Muscle of leg (tissue), 11 donors: ENCODE data around the gene UTF1. TPM values are rescaled to one million over a fixed set of nuclear protein-coding genes. Genes with fewer than 3 reads are reported as not detected.

Experiments
- DNase-seq: peaks from one replicate; pipeline ENCODE4 v3.0.0; 2013
- H3K27ac ChIP-seq: one replicate; pipeline ENCODE4 v1.5.1; 2013; ENCODE audit warnings: mild to moderate bottlenecking, low read length, control low read depth
- H3K27me3 ChIP-seq: one replicate; pipeline ENCODE4 v1.6.1; 2013; ENCODE audit warnings: low read length; ENCODE audit not compliant: control insufficient read depth, insufficient read depth
- H3K36me3 ChIP-seq: one replicate; pipeline ENCODE4 v1.6.1; 2013; ENCODE audit warnings: low read length; ENCODE audit not compliant: control insufficient read depth, insufficient read depth
- H3K4me1 ChIP-seq: one replicate; pipeline ENCODE4 v1.6.1; 2013; ENCODE audit warnings: low read length; ENCODE audit not compliant: control insufficient read depth, insufficient read depth
- H3K4me3 ChIP-seq: one replicate; pipeline ENCODE4 v1.5.1; 2013; ENCODE audit warnings: low read length, control low read depth
- H3K9me3 ChIP-seq: replicated peaks from 2 replicates; pipeline ENCODE4 v1.6.1; 2013; ENCODE audit warnings: low read depth, low read length; ENCODE audit not compliant: control insufficient read depth
- WGBS: methylation state at CpG from one replicate; pipeline ENCODE4 v1.1.5; 2013; ENCODE audit warnings: missing lambda C conversion rate; ENCODE audit not compliant: insufficient coverage; 5-methylcytosine and 5-hydroxymethylcytosine counted together
- polyA plus RNA-seq, 8 donors: library from polyadenylated mRNA; unstranded; fragments of 120-200 nt; gene quantifications; one replicate each; pipeline versions ENCODE4 v1.2.1 to v1.2.3, GENCODE V29; 2013; ENCODE audit warnings: inconsistent platforms in 1 of 8, low replicate concordance in 1 of 8; ENCODE audit not compliant: insufficient read length in 8 of 8, insufficient read depth in 1 of 8
- total RNA-seq: library from RNA; stranded (reverse); fragments of 120-200 nt; gene quantifications from one replicate; pipeline ENCODE4 v1.2.4, GENCODE V29; 2013

Gene UTF1
- total and polyA plus RNA-seq, 9 donors: not detected

DNA sequence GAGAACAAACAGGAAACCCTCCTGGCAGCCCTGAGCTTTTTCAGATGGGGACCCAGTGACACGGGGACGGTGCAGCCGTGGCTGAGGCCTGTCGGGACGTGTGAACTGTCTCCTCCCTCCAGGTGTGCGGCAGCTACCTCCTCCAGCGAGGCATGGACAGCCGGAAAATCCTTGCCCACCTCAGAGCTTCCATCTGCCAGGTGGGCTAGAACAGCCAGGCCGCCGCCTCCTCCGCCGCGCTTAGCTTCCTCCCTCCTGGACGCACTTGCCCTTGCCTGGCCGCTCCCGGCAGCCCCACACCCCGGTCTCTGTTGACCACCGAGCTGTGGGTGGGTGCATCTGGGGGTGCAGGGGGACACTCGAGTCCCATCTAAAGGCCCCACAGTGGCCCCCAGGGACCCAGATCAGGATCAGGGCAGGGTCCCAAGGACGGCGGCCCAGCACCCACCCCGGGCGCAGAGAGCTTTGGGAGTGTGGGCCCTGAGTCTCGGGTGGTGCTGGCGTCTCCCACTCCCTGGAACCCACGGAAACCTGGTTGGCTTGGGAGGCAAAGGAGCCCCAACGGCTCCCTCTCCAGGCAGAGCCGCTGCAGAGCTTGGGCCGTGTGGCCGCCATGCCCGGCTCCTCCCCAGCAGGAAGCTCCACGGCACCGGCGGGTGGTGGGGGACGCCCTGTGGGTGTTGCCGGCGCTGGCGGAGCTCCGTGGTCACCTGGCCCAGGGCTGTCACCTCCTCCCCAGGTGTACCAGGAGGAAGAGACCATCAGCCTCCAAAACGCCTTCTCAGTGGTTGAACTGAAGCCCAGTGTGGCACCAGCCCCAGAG lies 32.9 kb upstream of the UTF1 start:
- peaks cover 5% of the 10 kb centered on the region for H3K4me1 ChIP-seq
- WGBS: 80% methylated on average over 33 of the region's 40 CpGs
- no peak overlapping the region for H3K4me3 ChIP-seq
- H3K36me3 ChIP-seq: no peaks in the 10 kb centered on the region
- no peaks in the 10 kb centered on the region for H3K9me3 ChIP-seq
- peaks cover 4% of the 10 kb centered on the region for H3K27me3 ChIP-seq
- no peak overlapping the region for H3K27ac ChIP-seq
- DNase-seq: no peak

DNA sequence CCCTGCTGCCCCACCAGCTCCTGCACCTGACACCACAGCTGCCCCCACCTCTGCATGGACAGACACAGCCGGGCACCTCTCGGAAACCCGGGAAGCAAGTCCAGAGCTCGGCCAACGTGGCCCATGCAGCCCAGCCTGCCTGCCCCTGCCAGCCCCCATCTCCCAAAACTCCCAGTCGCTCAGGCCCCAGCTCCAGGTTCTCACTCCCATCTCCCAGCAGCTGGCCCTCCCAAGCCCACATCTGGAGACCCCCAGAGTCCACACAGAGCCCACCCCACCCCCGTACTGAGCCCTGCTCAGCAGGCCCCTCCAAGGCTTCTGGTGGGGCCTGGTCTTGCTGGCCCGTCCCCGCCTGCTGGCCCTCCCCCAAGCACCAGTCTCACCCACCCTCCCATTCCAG lies 32.2 kb upstream of the UTF1 start:
- 87% methylated on average over 8 of the region's 9 CpGs for WGBS
- Histone ChIP-seq H3K36me3 (no peaks in the 10 kb centered on the region), H3K27ac (no peak overlapping the region), H3K27me3 (peaks cover 4% of the 10 kb centered on the region), H3K4me3 (no peak overlapping the region), H3K4me1 (peaks cover 5% of the 10 kb centered on the region), H3K9me3 (no peaks in the 10 kb centered on the region)
- no peak for DNase-seq

DNA sequence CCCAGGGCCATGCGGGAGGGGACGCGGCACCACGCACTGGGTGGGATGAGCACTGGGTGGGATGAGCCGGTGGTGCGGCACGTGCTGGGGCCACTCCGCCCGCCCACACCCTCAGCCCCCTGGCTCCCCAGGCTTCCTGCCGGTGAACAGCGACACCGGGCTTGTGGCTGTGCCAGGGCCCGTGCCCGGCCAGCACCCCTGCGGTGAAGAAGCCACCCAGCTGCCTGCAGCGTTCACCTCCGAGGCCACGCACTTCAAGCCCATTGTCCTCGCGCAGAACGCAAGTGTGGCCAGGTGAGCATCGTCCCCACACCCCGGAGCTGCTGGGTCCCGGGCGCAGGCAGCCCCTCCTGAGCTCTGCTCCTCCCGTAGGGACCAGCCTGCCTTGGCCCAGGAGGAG lies 31.8 kb upstream of the UTF1 start:
- H3K27me3 ChIP-seq: peaks cover 4% of the 10 kb centered on the region
- no peak overlapping the region for H3K4me3 ChIP-seq
- H3K27ac ChIP-seq: no peak overlapping the region
- no peaks in the 10 kb centered on the region for H3K36me3 ChIP-seq
- 90% methylated on average over 20 of the region's 26 CpGs for WGBS
- no peaks in the 10 kb centered on the region for H3K9me3 ChIP-seq
- no peak for DNase-seq
- peaks cover 5% of the 10 kb centered on the region for H3K4me1 ChIP-seq

DNA sequence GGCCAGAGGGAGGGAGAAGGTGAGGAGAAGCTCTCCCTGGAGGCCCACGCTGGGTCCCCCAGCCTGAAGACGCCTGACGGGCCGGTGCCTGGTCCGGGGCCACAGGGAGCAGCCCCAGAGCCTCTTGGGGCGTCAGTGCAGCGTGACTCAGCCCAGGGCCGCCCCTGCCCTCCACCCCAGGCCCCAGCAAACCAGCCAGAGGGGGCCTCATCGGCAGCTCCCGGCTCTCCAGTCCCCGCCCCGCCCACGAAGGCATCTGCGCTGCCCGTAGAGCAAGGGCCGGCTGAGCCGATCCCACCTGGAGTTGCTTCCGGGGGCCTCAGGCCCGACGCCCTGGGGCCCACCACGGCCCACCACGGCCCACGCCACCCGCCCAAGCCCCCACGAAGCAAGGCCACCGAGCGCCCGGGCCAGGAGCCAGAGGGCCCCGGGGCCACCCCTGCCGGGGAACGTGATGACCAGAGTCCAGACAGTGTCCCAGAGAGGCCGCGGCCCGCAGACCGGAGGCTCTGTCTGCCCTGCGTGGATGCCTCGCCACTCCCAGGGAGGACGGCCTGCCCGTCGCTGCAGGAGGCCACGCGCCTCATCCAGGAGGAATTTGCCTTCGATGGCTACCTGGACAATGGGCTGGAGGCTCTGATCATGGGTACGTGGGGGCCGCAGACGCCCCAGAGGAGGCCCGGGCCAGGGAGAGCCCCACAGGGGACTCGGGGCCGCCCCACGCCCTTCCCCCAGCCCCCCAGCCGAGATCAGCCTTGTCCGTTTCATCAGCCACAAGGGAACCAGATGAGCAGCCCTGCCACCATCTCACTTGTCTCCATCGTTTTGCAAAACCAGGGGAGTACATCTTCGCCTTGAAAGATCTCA lies 31.2 kb upstream of the UTF1 start:
- WGBS: 86% methylated on average over 43 of the region's 54 CpGs
- H3K27me3 ChIP-seq: peaks cover 4% of the 10 kb centered on the region

DNA sequence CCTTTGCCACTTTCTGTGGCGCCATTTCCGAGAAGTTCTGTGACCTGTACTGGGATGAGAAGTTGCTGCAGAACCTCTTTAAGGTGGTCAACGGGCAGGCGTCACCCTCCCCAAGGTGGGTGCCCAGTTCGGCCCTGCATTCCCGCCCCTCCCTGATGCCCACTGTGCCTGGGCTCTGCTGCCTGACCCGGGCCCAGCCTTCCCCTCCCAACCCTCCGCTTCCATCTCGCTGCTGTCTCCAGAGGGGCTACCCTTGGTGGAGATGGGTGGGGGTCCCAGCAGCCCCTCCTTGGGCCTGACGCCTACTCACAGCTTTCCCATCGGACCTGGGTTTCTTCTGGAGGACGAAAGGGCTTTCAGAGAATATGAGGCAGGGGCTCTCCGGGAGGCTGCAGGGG lies 30.5 kb upstream of the UTF1 start:
- H3K4me1 ChIP-seq: peaks cover 5% of the 10 kb centered on the region
- no peak overlapping the region for H3K4me3 ChIP-seq
- DNase-seq: no peak
- H3K27ac ChIP-seq: no peak overlapping the region
- no peaks in the 10 kb centered on the region for H3K9me3 ChIP-seq
- peaks cover 3% of the 10 kb centered on the region for H3K27me3 ChIP-seq
- H3K36me3 ChIP-seq: no peaks in the 10 kb centered on the region
- WGBS: 90% methylated on average over 8 of the region's 13 CpGs

More for the DNA sequence above, 31.2 kb upstream of the UTF1 start:
- no peaks in the 10 kb centered on the region for H3K9me3 ChIP-seq
- DNase-seq: no peak
- peaks cover 5% of the 10 kb centered on the region for H3K4me1 ChIP-seq
- H3K36me3 ChIP-seq: no peaks in the 10 kb centered on the region
- H3K4me3 ChIP-seq: no peak overlapping the region
- H3K27ac ChIP-seq: no peak overlapping the region

DNA sequence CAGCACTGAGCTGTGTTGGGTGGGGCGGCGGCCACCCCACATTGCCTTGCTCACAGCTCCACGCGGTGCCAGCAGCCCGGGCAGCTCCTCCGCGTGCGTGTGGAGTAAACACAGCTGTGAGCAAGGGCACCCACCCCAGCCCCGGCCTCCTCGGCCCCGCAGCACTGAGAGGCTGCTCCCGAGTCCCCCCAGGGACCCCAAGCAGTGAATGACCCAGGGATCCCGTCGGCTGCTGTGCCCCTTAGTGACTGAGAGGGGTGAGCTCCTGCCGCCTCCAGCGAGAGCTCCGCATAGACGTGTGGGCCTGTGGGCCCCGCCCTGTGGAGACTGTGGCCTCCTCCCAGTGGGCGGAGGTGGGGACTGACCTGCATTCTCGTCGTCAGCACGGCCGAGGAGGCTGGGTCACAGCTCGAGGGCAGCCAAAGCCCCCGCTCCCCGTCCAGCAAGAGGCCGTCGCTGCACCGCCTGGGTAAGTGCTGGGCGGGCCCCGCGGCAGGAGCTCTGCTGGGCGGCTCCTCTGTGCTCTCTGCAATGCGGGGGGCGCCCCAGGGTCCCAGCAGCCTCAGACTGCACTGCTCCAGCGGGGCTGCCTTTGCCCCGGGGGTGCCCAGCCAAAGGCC lies 29.9 kb upstream of the UTF1 start:
- DNase-seq: no peak
- 56% methylated on average over 36 of the region's 38 CpGs for WGBS

DNA sequence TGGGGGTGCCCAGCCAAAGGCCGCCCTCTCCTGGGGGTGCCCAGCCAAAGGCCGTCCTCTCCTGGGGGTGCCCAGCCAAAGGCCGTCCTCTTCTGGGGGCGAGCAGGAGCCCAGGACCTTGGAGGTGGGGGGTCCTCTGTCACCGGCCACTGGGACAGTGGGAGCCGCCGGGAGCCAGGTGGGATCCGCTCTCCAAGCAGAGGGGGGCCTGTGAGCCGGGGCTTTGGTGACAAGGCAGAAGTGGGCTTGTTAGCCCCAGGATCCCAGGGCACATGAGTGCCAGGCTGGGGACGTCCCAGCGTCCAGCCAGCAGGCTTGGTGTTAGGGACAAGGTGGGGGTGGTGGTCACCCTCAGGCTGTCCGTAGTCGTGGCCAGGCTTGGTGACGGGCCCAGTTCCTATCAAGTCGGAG lies 29.4 kb upstream of the UTF1 start:
- Histone ChIP-seq H3K9me3 (no peaks in the 10 kb centered on the region), H3K36me3 (no peaks in the 10 kb centered on the region), H3K4me1 (peaks cover 5% of the 10 kb centered on the region), H3K27me3 (no peaks in the 10 kb centered on the region), H3K27ac (no peak overlapping the region), H3K4me3 (no peak overlapping the region)
- no peak for DNase-seq
- WGBS: 87% methylated on average over 15 of the region's 15 CpGs

More for the DNA sequence above, 29.9 kb upstream of the UTF1 start:
- Histone ChIP-seq H3K27ac (no peak overlapping the region), H3K9me3 (no peaks in the 10 kb centered on the region), H3K36me3 (no peaks in the 10 kb centered on the region), H3K4me1 (peaks cover 5% of the 10 kb centered on the region), H3K4me3 (no peak overlapping the region), H3K27me3 (no peaks in the 10 kb centered on the region)

DNA sequence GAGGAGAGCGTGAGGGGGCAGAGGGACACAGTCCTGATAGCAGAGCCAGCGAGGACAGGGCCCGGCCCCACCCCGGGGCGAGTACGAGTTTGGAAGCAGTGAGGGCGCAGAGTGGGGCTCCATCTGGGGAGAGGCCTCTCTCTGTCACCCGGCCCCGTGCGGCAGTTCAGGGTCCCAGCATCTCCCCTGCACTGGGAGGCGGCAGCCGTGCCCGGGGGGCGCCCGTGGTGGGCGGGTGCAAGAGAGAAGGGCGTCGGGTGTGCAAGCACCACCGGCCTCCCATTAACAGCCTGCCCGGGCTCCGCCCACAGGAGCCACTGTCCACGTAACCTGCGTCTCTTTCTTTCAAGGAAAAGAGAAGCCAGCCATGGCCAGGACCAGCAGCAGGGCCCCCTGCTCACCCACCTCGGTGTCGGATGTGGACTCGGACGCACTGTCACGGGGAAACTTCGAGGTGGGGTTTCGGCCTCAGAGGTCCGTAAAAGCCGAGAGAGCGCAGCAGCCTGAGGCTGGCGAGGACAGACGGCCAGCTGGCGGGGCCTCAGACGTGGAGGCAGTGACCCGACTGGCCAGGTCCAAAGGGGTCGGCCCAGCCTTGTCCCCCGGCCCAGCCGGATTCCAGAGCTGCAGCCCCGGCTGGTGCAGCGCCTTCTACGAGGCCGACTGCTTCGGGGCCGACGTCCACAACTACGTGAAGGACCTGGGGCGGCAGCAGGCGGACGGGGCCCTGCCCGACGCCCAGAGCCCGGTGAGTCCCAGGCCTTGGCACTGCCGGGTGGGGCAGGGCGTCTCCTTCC lies 28.7 kb upstream of the UTF1 start:
- Histone ChIP-seq H3K9me3 (no peaks in the 10 kb centered on the region), H3K4me1 (peaks cover 3% of the 10 kb centered on the region), H3K4me3 (no peak overlapping the region), H3K36me3 (no peaks in the 10 kb centered on the region), H3K27me3 (no peaks in the 10 kb centered on the region), H3K27ac (no peak overlapping the region)
- WGBS: 82% methylated on average over 56 of the region's 57 CpGs
- DNase-seq: no peak

DNA sequence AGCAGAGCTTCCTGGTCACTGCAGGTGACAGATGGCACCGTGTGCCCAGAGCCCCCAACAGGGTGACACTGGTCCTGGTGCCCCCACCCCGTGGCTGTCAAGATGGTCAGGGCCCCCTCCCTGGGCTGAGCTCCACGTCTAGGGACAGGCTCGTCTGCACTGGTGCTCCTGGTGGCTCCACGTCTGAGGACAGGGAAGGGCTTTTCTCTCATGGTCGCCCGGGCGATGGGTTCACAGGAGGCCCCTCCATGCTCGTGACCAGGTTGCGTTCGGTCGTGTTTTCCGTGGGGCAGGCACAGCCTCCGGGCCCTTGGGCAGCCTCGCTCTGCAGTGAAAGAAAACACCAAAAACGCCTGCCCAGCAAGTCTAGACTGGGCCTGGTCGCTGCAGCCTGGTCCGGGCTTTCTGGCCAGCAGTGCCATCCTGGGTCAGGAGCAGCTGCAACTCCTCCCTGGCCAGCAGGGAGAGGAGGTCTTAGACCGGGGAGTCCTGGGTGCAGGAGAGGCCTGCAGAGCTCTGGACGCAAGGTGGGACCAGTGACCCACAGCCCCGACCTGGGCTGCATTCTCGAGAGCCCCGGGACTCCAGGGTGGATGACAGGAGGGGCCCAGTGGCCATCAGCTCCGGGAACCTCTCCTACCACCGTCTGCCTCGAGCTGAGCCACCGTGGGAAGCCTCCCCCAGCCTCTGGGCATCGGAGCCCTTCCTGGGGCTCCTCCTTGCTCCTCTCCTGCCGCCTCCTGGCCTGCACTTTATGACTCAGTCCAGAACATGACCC lies 27.9 kb upstream of the UTF1 start:
- 67% methylated on average over 27 of the region's 29 CpGs for WGBS
- Histone ChIP-seq H3K36me3 (no peaks in the 10 kb centered on the region), H3K4me1 (no peaks in the 10 kb centered on the region), H3K27ac (no peak overlapping the region), H3K27me3 (no peaks in the 10 kb centered on the region), H3K9me3 (no peaks in the 10 kb centered on the region), H3K4me3 (no peak overlapping the region)
- DNase-seq: no peak
